ENCODE measurements around the gene ZNF454.

The ZNF454 gene

GRCh38 chr5:178984145-178985072 is 43.4 kb downstream of the ZNF454 start:
- no peak for TF ChIP-seq CTCF (IDR thresholded peaks at IDR 0.05; ENCODE audit: low read depth, low read length, missing control alignments)
- DNase-seq, result no peak
- H3K4me3 ChIP-seq (ENCODE audit: low read depth, low read length), result no peak overlapping the region
- H3K27me3 ChIP-seq (replicated peaks), result no peaks in the 10 kb centered on the region
- in situ Hi-C loops (cut with HindIII; ENCODE audit: low pct_ligation_motif_present, low sequenced_read_pairs), result no loop called here
- no peak overlapping the region for H3K27ac ChIP-seq
- no peaks in the 10 kb centered on the region for H3K36me3 ChIP-seq (replicated peaks)

- no peaks in the 10 kb centered on the region for H3K27me3 ChIP-seq (replicated peaks)
- H3K36me3 ChIP-seq (replicated peaks), result no peaks in the 10 kb centered on the region
- in situ Hi-C loops (cut with HindIII; ENCODE audit: low pct_ligation_motif_present, low sequenced_read_pairs), result no loop called here
- no peak for DNase-seq
- no peak overlapping the region for H3K27ac ChIP-seq
- TF ChIP-seq CTCF (IDR thresholded peaks at IDR 0.05; ENCODE audit: low read depth, low read length, missing control alignments), result no peak
- H3K4me3 ChIP-seq (ENCODE audit: low read depth, low read length), result no peak overlapping the region
These were observed 45.4 kb downstream of the ZNF454 start for GRCh38 chr5:178986326-178986960.

GRCh38 chr5:178988436-178989220 is 47.6 kb downstream of the ZNF454 start:
- no peak for TF ChIP-seq CTCF (IDR thresholded peaks at IDR 0.05; ENCODE audit: low read depth, low read length, missing control alignments)
- in situ Hi-C loops (cut with HindIII; ENCODE audit: low pct_ligation_motif_present, low sequenced_read_pairs), result no loop called here
- no peak overlapping the region for H3K27ac ChIP-seq
- DNase-seq, result no peak
- no peak overlapping the region for H3K4me3 ChIP-seq (ENCODE audit: low read depth, low read length)
- H3K27me3 ChIP-seq (replicated peaks), result no peaks in the 10 kb centered on the region
- no peaks in the 10 kb centered on the region for H3K36me3 ChIP-seq (replicated peaks)

GRCh38 chr5:178989311-178989710 is 48.3 kb downstream of the ZNF454 start:
- Histone ChIP-seq H3K4me3 (ENCODE audit: low read depth, low read length) (no peak overlapping the region), H3K36me3 (replicated peaks) (no peaks in the 10 kb centered on the region), H3K27ac (no peak overlapping the region), H3K27me3 (replicated peaks) (peaks cover 4% of the 10 kb centered on the region)
- DNase-seq, result no peak
- TF ChIP-seq CTCF (IDR thresholded peaks at IDR 0.05; ENCODE audit: low read depth, low read length, missing control alignments), result no peak
- in situ Hi-C loops (cut with HindIII; ENCODE audit: low pct_ligation_motif_present, low sequenced_read_pairs), result no loop called here

- no peaks in the 10 kb centered on the region for H3K36me3 ChIP-seq (replicated peaks)
- no peak for DNase-seq
- peaks cover 12% of the 10 kb centered on the region for H3K27me3 ChIP-seq (replicated peaks)
- no peak overlapping the region for H3K4me3 ChIP-seq (ENCODE audit: low read depth, low read length)
- in situ Hi-C loops (cut with HindIII; ENCODE audit: low pct_ligation_motif_present, low sequenced_read_pairs), result no loop called here
- no peak overlapping the region for H3K27ac ChIP-seq
- no peak for TF ChIP-seq CTCF (IDR thresholded peaks at IDR 0.05; ENCODE audit: low read depth, low read length, missing control alignments)
These were observed 49.5 kb downstream of the ZNF454 start for GRCh38 chr5:178990491-178990890.
